T1000 (cell line): Measurements from ENCODE around the gene HOMER2.

Source experiments
- DNase-seq: peaks from one replicate; lab custom pipeline; 2025; ENCODE audit warnings: mixed read lengths; lab: John Stamatoyannopoulos, UW

Gene HOMER2

DNA sequence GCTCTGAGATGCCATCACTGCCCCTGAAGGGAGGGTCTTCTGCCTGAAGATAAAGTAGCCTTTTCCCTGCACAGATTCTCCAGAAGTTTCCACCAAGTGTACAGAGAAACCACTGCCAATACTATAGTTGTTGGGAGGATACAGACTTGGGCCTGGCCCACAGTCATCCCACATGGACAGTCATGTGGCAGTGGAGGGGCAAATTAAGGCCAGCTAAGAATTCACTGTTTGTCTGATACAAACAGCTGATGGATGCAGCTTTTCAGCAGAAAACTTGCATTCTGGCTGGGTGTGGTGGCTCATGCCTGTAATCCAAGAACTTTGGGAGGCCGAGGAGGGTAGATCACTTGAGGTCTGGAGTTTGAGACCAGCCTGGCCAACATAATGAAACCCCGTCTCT is 22.1 kb downstream of the HOMER2 start:
- no peak for DNase-seq

DNA sequence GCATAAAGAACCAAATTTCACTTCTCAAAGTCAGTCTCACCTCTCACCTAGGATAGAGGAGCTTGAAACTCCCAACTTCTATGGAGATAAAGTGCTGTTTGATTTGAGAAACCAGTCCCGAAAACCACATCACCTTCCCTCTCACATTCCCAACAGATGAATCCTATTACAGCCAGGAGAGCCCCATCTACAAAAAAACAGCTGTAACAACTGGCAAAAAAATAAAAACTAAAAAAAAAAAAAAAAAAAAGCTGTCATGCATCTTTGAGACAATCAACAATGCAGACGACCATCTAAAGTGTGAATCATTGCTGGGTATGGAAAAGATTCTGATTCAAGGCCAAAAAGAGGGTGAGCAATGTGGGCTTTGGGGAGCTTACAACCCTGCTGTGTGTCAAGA is 23.8 kb downstream of the HOMER2 start:
- DNase-seq, result no peak

DNA sequence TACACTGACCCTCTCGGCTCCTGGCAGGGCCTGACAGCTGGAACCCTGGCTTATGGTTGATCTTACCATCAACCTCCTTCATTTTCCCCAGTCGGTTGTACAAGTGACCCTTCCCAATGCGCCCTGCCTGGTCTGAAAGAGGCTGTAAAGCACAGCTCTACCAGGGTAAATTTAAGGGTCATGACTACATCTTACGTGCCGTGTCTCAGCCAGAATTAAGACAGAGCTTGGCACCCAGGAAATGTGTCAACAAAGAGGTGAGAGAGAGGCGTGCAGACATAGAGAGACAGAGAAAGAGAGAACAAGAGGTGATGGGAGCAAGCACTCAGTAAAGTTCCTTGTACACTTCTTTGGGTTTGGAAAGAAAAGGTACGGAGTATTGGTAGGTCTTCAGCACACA is 28.8 kb downstream of the HOMER2 start:
- no peak for DNase-seq

DNA sequence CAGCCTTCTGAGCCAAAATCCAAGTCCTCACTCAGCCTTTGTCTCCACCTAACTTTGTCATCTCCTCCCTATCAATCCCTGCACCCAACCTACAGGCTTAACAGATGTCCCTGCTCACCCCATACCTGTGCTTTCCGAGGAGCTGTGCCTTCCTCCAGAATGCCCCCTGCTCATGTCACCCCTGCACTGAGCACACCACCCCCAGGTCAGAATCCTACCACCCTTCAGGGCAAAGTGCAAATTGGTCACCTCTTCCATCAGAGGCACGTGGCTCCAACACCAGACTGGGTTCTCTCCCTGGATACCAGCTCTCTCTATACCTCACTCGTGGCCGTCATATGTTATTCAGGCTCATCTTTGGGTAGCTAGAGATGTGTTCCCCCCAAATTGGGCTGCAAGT is 29.8 kb downstream of the HOMER2 start:
- no peak for DNase-seq

DNA sequence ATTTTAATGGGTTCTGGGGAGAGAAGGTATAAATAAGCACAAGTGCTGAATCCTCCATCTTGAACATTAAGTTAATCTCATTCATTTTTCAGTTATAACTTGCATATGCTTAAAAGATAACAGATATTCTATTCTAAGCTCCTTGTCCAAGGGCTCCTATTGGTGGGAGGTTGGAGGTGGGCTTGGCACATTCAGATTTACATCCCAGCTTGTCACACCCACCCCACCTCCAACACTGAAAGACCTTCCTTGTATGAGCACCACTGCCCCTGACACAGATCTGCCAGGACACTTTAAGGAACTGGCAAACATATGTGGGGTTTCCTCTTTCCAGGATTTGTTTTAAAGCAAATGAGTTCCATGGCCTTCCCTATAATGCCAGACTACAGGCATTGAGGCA is 30.6 kb downstream of the HOMER2 start:
- DNase-seq, result no peak

DNA sequence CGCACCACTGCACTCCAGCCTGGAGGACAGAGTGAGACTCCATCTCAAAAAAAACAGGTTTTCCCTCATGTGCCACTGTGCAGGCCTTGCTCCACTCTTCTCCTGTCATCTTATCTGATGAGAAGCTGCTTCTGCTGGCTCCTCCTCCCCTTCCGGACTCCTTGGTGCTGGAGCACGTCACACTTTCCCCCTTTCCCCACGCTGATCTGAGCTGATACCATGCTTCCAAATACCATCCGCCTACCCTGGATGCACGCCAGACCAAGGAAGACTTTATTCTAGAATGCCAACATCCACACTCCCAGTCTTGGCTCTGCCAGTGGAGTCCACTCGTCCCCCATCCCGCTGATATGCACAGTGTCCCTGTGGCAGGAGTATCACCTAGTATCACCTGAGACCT is 31.3 kb downstream of the HOMER2 start:
- DNase-seq, result no peak

DNA sequence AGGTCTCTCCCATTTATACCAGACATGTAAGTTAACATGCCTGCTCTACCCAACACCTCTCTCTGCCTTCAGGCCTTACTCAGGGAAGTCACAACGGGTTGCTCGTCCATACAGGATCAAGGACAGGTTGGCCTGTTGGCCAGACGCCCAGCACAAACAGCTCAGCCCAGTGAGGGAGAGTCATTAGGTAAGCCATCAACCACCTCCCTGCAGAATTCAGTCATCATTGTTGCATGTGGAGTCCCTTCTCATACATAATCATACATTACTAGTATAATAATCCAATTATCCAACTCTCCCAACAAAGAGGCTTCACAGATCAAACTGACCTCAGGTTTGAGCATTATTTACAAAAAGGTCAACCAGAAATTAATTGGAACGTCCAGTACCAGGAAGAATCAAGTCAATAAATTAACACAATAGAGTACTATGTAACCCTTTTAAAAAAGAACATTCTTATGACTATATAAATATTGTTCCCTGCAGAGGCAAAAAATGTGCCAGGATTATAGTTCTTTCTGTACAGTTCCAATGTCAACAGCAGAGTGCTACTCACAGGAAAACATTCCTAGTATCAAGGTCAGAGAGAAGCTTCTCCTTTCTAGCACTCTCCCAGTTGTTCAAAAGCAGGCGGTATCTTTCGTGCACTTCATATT is 33.2 kb downstream of the HOMER2 start:
- DNase-seq, result no peak

DNA sequence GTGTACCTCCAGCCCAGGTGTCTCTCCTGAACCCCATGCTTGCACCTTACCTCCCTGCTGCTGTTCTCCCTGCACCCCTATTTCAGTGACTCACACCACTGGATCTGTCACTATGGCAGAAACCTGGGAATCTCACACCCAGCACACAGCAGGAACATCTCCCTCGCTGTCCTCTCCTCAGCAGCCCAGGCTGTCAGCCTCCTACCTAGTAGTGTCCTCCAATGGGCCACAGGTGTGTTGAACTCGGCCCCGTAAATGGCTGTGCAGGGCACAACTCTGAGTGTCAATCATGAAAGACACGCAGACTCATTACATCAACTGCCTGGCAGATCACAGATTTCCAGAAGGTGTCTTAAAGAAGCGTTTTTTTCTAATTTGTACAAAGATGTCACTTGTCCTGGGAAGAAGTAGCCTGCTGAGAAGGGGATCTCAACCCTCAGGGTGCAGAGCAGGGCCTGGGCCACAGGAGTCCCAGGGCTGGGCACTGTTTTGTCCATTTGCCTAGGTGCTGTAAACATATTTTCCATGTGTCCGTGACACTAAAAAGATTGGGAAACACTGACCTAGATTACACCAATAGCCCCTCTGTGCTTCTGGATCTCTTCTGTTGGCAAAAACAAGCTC is 33.8 kb downstream of the HOMER2 start:
- DNase-seq, result no peak

DNA sequence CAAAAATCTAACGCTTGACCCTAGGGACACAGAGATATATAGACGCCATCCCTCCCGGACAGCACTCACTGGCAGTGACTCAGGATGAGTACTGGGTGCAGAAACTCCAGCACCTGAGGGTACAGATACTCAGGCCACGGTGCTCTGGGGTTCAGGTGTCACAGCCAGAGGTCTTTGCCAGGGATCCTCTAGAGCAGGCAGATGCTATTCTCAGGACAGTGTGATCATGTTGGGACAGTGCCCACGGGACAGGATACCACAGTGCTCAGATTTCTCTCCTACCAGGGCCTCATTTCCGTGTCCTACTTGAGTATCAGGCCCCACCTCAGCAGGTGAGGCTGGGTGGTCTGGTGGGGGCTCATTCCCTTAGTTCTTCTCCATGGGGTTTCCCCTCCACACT is 34.4 kb downstream of the HOMER2 start:
- DNase-seq, result no peak

DNA sequence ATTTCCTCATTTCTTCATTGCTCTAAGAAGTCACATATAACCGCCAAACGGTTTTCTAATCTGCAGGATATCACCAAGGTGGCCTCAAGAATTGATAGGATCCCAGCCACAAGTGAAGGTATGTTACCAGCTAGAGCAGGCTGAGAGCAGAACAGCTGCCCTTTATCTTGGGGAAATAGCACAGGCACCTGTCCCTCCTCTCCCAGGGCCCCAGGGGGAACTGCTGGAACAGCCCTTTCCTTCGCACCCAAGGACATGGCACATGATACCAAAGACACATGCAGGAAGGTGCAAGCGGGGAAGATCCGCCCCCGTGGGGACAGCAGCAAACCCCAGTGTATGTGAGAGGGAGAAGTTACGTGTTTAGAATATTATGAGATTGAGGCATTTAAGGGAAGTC is 35.3 kb downstream of the HOMER2 start:
- DNase-seq, result no peak

DNA sequence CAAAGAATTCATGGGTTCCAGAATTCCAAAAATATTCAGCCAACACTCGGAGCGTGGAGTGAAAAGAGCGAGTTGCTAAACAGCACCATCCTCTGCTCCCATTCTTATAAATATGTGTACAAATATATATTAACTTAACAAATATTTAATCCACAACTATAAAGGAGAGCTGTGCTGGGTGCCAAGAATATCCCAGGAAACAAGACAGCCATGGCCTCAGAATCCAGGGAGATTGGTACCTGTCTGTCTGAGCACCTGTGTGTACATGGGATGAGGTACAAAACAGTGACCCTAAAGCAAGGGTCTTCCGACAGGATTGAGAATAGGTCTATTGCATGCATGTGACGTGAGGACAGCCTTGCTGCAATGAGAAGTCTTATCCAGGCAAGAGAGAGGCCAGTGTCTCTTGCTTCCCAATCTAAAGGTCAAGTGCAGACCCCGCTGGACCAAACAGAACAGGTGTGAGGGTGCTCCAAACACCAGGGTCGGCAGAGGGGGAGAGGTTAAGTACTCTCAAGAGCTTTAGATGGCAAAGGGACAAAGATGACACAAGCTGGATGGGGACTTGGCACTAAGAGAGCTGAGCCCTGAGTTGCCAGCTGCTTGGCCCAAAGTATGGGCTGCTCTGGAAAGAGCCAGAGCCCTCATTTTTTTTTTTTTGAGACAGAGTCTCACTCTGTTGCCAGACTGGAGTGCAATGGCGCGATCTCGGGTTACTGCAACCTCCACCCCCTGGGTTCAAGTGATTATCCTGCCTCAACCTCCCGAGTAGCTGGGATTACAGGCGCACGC is 36.2 kb downstream of the HOMER2 start:
- no peak for DNase-seq

DNA sequence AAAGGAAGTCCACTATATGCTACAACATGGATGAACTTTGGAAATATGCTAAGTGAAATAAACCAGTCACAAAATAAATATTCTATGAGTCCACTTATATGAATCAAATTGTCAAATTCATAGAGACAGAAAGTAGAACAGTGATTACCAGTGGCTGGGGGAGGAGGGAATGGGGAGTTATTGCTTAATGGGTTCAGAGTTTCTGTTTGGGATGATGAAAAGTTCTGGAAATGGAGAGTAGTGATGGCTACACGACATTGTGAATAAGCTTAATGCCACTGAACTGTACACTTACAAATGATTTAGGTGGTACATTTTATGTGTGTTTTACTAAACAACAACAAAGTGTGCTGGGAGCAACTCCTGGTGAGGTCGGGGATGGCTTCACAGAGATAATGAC is 38.1 kb downstream of the HOMER2 start:
- DNase-seq, result no peak

DNA sequence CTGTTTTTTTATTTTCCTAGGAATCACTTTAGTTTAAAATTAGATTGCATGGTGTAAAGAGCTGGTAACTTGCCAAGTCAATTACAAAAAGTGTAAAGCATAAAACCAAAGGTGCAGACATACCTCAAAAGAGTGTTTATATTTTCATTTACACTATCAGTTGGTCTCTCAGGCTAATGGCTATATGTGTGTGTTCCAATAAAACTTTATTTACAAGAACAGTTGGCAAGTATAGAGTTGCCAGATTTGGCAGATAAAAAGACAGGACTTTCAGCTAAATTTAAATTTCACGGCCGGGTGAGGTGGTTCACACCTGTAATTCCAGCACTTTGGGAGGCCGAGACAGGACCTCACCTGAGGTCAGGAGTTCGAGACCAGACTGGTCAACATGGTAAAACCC is 41.1 kb downstream of the HOMER2 start:
- DNase-seq, result no peak

DNA sequence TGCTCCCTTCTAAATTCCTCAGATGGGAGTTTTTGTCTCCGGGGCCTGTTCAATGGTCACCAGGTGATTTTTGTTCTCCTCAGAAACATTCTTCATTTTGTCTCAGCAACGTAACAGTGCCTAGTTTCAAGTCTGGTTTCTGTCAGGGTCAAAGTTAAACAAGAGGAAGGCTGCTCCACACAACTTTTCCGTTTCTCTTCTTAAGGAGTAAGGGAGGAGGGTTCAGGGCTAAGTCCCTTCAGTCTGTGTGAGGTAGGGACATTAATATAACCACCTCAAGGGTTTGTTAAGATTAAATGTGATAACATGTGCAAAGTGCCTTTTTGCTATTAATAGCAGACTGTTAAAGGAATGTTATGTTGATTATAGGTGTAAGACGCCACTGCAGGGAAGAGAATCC is 41.8 kb downstream of the HOMER2 start:
- no peak for DNase-seq

DNA sequence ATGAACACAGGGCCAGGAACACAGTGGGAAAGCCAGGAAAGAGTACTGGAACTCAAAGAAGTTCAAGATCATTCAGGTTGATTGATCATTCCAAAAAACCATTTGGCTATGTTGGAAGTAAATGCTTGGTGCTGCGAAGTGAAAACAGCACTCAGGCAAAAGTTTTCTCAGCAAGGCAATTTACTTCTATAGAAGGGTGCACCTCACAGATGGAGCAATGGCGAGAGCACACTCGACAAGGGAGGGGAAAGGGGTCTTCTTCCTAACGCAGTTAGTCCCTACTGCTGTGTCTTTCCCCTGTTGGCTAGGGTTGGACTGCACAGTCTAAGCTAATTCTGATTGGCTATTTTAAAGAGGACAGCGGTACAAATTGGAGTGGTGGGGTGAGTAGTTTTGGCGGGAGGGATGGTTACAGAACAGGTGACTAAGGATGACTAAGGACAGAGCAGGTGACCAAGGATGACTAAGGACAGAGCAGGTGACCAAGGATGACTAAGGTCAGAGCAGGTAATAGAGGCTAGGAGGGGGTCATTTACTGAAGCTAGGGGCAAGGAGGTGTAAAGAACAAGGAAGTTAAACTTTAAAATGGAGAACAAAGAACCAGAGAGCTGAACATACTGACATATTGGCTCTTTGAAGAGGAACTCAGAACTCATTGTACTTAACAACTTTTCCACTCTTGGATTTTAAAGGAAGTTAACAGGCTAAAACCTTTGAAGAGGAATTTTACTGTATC is 43.3 kb downstream of the HOMER2 start:
- DNase-seq, result no peak

DNA sequence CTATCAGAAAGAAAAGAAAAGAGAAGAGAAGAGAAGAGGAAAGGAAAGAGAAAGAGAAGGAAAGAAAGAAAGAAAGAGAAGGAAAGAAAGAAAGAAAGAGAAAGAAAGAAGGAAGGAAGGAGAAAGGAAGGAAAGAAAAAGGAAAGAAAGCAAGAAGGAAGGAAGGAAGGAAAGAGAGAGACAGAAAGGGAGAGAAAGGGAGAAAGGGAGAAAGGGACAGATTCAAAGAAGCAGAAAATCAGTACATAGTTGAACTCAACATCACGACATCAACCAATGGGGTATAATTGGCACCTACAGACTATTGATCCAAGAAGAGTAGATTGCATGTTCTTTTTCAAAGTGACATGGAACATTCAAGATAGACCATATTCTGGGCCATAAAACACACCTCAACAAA is 45.2 kb downstream of the HOMER2 start:
- no peak for DNase-seq

DNA sequence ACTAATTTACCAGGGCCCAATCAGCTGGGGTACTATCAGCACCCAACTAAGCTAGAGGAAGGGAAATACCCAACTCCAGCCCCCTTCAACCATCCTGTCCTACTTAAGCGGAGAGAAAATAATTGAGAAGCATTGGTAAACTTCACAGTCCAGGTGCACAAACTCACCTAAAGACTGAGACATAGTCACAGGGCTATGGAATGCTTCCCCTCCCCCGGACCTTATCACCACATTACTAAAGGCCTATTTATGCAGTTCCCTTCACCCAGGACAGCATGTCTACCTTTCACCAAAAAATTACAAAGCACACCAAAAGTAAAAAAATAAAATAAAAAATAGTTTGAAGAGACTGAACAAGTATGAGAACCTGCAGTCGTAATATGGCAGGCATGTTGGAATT is 47.9 kb downstream of the HOMER2 start:
- DNase-seq, result no peak

DNA sequence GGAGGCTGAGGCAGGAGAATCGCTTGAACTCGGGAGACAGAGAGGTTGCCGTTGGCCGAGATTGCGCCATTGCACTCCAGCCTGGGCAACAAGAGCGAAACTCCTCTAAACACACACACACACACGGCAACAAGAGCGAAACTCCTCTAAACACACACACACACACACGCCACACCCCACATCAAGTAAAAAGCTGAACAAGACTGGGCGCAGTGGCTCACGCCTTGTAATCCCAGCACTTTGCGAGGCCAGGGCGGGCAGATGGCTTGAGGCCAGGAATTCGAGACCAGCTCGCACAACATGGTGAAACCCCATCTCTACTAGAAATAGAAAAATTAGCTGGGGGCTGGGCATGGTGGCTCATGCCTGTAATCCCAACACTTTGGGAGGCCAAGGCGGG is 49.0 kb downstream of the HOMER2 start:
- no peak for DNase-seq

DNA sequence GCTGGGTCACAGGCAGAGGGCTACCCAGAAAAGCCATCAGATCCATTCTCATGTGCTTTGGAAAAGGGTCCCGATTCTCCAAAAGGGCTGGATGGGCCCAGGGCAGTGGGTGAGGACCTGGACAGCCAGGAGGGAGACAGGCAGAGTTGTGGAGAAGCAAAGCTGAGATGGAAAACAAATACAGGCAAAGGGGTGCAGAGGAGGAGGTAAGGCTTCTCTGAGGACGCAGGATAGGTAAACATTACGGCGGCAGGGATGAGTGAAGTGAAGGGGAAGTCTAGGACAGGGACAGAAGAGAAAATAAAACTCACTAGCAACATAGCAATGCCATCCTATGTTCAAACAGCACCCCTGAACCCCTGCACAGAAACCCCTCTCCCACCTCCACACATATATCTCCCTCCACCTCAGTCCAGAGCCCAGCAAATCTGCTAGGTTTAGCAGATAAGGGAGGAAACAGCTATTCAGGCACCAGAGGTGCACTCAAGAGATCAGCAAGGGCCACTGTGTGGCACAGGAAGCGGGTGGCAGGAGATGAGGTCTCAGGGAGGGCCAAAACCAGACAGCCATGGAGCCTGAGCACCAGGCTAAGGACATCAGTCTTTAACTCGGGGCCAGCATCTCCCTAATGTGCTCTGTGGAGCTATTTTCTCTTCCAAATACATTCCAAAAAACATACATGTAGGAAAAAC is 51.3 kb downstream of the HOMER2 start:
- DNase-seq, result no peak

DNA sequence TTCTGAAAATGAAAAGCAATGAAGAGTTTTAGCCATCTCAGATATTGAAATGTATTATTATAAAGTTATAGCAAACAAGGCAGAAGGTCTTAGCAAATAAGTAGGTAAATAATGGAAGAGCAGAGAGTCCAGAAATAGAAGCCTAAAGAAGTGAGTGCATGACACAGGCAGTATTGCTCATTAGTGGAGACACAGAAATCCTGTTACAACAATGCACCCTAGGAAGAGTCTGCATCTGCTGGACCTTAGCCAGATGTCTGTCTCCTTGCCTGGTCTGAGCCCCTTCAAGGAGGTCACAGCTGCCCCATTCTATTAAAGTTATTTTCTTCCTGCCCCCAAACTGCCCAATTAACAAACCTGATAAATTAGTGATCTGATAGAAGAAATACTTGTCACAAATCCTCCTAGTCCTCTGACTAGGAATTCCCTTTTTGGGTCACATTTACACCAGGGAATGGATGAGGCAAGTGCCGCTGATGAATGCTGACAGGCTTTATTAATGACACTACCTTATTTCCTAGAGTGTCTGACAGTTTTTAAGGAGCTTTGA is 51.9 kb downstream of the HOMER2 start:
- DNase-seq, result no peak

DNA sequence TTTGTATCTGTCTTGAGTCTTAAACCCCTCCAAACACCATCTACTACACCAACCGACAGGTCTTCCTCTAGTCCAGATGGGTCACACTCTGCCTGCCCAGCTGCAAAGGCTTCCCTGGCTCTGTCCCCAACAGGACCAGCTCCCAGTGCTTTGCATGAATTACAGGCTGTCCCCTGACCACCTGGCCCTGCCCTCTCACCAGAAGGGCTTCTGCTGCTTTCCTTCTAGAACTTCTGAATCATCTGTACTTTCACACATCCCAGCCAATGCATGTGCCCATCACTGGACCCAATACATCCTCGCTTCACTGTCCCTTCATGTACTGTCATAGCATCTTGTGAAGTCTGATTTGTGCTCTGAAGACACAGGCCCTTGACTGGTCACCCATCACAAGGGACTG is 53.6 kb downstream of the HOMER2 start:
- no peak for DNase-seq

DNA sequence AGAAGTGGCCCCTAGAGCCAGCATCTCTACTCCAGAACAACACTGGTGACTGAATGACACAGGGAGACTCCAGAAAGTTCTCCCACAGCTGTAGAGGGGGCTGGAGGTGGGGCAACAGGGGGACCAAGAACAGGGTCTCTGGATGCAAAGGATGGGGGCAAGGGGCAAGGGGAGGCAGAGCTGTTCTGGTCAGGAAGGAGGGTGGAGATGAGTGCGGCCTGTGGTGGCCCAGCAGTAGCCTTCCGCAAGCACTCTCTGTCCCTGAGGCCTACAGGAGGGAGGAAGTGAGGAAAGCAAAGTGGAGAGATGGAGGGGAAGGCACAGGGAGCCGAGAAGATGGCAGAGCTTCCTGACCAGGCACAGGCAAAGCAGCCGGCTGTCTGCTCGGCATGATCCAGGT is 56.5 kb downstream of the HOMER2 start:
- DNase-seq, result no peak
